Eye (tissue), 1 donor: ENCODE data around the gene CTNNA3.

ENCODE experiments used
- DNase-seq: peaks from one replicate; pipeline ENCODE4 v3.0.0-alpha.2; 2015

The CTNNA3 gene

DNA sequence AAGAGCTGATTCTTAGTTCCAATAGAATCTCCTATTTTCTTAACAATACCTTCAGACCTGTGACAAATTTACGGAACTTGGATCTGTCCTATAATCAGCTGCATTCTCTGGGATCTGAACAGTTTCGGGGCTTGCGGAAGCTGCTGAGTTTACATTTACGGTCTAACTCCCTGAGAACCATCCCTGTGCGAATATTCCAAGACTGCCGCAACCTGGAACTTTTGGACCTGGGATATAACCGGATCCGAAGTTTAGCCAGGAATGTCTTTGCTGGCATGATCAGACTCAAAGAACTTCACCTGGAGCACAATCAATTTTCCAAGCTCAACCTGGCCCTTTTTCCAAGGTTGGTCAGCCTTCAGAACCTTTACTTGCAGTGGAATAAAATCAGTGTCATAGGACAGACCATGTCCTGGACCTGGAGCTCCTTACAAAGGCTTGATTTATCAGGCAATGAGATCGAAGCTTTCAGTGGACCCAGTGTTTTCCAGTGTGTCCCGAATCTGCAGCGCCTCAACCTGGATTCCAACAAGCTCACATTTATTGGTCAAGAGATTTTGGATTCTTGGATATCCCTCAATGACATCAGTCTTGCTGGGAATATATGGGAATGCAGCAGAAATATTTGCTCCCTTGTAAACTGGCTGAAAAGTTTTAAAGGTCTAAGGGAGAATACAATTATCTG, 768.6 kb downstream of the CTNNA3 start:
- DNase-seq = peak; percentile 43

DNA sequence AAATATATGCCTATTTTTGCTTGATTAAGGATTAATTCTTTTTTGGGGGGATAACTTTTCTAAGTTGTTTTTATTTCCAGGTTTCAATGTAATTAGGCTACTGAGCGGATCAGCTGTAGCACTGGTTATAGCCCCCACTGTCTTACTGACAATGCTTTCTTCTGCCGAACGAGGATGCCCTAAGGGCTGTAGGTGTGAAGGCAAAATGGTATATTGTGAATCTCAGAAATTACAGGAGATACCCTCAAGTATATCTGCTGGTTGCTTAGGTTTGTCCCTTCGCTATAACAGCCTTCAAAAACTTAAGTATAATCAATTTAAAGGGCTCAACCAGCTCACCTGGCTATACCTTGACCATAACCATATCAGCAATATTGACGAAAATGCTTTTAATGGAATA, 769.2 kb downstream of the CTNNA3 start:
- DNase-seq = no peak

DNA sequence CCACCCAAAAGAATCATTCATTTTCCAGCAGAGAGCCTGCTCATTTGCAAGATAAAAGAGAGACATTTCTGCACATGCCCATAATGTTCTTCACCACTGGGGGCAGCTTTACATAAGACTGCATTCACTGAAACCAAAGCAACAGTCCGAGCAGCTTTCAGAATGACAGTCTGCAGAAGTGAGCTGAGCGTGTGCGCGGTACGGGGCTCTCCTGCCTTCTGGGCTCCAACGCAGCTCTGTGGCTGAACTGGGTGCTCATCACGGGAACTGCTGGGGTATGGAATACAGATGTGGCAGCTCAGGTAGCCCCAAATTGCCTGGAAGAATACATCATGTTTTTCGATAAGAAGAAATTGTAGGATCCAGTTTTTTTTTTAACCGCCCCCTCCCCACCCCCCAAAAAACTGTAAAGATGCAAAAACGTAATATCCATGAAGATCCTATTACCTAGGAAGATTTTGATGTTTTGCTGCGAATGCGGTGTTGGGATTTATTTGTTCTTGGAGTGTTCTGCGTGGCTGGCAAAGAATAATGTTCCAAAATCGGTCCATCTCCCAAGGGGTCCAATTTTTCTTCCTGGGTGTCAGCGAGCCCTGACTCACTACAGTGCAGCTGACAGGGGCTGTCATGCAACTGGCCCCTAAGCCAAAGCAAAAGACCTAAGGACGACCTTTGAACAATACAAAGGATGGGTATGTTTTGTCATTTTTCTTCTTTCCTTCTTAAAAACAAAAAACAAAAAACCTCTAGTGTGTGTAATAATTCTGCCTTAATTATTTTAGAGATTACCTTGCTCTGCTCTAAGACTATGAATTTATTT, 769.9 kb downstream of the CTNNA3 start, which contains the start of gene LRRTM3:
Gene LRRTM3 (plus strand): TSS at position 141 of the 820 bp plus-strand sequence.
- peak; percentile 93 for DNase-seq

- DNase-seq = no peak
Observed at GRCh38 chr10:66925373-66925772, 770.6 kb downstream of the CTNNA3 start.

GRCh38 chr10:66924674-66925345, 771.2 kb downstream of the CTNNA3 start:
- DNase-seq = no peak

- DNase-seq = no peak
Observed at GRCh38 chr10:66919248-66919647, 776.7 kb downstream of the CTNNA3 start.

DNA sequence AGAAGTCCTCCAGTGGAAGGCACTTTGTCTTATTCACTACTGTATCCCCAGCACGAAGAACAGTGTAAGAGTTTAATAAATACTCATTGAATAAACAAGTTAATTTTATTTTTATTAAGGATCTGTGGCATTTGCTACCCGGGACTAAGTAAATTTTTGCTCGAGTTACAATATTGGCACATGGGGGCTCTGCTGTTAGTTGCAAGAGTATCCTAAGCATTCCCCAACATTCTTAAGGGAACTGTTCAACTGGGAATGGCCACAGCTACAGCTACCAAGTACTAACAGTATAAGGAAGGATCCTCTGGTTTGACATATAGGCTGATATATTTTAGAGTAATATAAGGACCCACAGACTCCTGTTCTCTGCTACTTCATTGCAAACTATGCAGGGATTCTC, 778.9 kb downstream of the CTNNA3 start:
- no peak for DNase-seq

- no peak for DNase-seq
Observed at GRCh38 chr10:66916030-66916429, 780.0 kb downstream of the CTNNA3 start.

DNA sequence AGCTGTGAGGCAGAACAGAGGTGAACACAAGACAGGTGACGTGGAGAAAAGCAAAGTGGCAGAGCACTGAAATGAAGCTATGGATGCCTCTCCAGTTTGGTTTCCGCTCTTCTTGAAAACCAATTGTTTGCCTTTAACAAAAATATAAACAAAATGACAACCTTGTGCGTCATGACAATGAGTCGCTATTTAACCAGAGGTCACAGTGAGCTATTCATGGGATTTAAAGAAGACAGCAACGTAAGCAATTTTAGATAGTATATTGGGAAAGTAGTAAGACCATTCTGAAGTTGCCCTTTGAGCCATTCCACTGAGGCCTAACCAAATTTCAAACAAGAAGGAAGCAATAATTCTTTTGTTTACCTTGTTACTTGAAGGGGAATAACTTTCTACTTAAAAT, 785.3 kb downstream of the CTNNA3 start:
- DNase-seq = no peak

DNA sequence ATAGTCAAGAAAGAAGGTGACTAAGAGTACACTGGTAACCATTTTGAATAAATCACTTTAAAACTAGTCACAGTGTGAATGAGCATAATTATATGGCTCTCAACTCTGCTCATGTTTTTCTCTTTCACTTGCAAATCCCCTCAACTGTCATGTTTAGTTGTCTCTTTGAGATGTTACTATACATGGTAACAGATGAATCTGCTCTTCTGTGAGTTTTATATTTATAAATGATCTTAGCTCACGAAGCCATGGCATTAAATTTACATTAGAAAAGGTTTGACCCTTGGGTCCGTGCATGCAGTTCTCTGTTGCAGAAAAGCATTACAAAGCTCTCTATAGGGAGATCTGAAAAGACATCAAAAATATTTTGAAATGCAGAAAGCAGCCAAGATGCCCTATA, 803.1 kb downstream of the CTNNA3 start:
- no peak for DNase-seq

DNA sequence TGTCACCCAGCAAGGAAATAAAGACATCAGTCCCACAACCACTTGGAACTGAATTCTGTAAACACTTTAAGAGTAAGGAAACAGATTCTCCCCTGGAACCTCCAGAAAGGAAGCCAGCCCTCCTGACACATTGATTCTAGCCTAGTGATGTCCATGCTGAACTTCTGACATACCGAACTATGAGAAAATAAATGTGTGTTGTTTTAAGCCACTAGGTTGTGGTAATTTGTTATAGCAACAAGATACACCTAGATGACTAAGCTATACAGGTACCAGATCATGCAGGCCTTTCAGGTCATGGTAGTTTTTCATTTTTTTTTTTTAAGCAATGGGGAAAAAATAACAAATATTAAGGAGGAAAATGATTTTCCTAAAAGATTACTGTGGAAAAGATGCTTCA, 807.8 kb downstream of the CTNNA3 start:
- no peak for DNase-seq

- no peak for DNase-seq
Observed at GRCh38 chr10:66886848-66887247, 809.1 kb downstream of the CTNNA3 start.

GRCh38 chr10:66882271-66882670, 813.7 kb downstream of the CTNNA3 start:
- DNase-seq = no peak

GRCh38 chr10:66881814-66882213, 814.2 kb downstream of the CTNNA3 start:
- no peak for DNase-seq

DNA sequence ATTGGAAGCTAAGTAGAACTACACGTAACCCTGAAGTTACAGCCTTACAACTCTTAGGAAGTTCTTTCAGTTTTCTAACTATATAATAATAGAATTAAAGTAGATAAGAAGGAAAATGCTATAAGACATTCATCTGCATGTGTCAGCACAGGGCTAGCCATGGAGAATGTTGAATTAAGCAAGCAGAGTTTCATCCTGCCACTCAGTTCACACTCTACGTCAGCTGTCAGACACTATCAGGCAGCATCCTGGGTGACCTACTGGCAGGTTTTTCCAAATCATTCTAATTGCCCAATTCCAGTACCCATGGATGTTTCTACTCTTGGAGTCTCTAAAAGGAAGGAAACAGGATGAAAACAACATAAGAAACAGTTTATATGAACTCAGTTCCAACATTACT, 815.2 kb downstream of the CTNNA3 start:
- no peak for DNase-seq

GRCh38 chr10:66880292-66880691, 815.7 kb downstream of the CTNNA3 start:
- DNase-seq = no peak

DNA sequence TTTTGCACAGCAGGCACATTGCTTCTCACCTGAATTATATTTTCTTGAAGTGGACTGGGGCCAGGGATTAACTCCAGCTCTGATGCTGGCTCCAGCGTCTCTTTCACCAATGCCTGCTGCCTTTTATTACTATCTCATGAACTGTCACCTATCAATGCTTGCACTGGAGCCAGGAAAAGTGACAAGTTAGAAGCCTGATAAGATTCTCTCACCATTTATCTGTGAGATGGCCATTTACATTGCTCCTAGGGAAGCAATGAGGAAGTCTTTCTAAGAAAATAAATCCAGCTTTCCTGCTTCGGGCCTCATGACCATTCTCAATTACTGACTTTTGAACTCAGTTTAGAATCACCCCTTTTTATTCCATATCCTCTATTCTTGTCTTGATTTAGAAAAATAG, 818.6 kb downstream of the CTNNA3 start:
- no peak for DNase-seq

DNA sequence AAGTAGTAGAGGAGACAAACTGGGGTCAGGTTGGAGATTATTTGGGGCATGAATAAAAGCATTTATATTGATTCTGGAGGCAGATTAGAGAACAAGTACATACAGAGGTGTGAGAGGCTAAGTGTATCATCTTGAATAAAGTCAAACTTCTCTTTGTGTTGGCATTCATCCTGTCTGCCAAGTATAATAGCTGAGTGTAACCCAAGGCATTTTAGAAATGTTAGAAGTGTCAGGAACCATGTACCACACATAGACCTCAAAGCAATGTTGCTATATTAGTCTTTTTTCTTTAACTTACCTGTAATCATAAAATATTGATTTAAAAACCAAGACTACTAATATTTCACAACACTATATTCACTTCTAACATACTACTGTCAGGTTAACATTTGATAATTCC, 826.4 kb downstream of the CTNNA3 start:
- DNase-seq = no peak

- no peak for DNase-seq
Observed at GRCh38 chr10:66862687-66863258, 833.2 kb downstream of the CTNNA3 start.

- DNase-seq = no peak
Observed at GRCh38 chr10:66860376-66860945, 835.5 kb downstream of the CTNNA3 start.

- DNase-seq = peak; percentile 5
Observed at GRCh38 chr10:66852811-66853210, 843.2 kb downstream of the CTNNA3 start.

DNA sequence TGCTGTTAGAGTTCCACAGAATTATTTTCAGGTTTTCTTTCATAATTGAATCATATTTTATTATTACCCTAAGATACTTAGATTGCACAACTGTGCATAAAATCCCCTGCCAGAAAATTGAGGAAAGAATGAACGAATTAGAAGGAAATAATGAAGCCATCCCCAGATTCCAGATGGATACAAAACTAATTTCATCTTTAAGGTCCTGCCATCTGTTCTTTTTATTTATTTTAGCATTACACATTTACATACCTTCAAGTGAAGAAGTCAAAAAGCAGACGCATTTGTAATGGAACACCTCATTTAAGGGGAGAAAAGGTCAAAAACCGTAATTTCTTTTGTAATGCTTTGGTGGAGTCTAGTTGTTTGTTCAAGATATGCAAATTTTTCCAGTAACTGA, 847.1 kb downstream of the CTNNA3 start:
- DNase-seq = no peak
